Measurements from ENCODE around the gene MRPL4. TPM values are rescaled to one million over a fixed set of nuclear protein-coding genes. Genes with fewer than 3 reads are reported as not detected.

Gene MRPL4
- total RNA-seq, 1 experiment from 2014 or later, result 146 TPM

- CTCF ChIA-PET, result interaction anchor here (0.7 to 1.1 kb wide), 3 partner anchors 13 to 44 kb away, joined by 3 to 4 read pairs (median 4); no protein-coding TSS in a partner anchor
- no peaks in the 10 kb centered on the region for H3K79me2 ChIP-seq (ENCODE audit: insufficient read depth, low read length)
Measured at GRCh38 chr19:10206226-10206885, 45.7 kb upstream of the MRPL4 start.

GRCh38 chr19:10207026-10207425 is 45.0 kb upstream of the MRPL4 start:
- ChIA-PET RAD21 (ENCODE audit: low non-redundant PET in 1 of 2, low total read pairs in 2 of 2, uncharacterized antibody in 2 of 2, unreplicated experiment in 2 of 2) (interaction anchor here in 1 of 2 experiments (0.6 kb wide), 1 partner anchor 35 kb away, joined by 5 read pairs; no protein-coding TSS in a partner anchor), POLR2A (no interaction called here), CTCF (interaction anchor here (1.1 kb wide), 1 partner anchor 43 kb away, joined by 3 read pairs; no protein-coding TSS in a partner anchor)
- Histone ChIP-seq H3K9me2 (ENCODE audit: insufficient read depth) (no peaks in the 10 kb centered on the region), H3K79me2 (ENCODE audit: insufficient read depth, low read length) (no peaks in the 10 kb centered on the region), H3K27ac (ENCODE audit: low read depth, low read length) (peak overlapping the region; percentile 43; the same call in 1 of the 2 replicates), H3K9ac (ENCODE audit: low read length) (no peak overlapping the region), H3K9me3 (ENCODE audit: control insufficient read depth in 1 of 2, insufficient read depth in 1 of 2, low read depth in 1 of 2, low read length in 2 of 2) (peaks cover 0 to 9% of the 10 kb centered on the region in 2 experiments; a peak in 1 of 4 replicates), H3K4me2 (ENCODE audit: low read length) (no peak overlapping the region), H3K36me3 (ENCODE audit: control insufficient read depth in 1 of 2, insufficient read depth in 2 of 2, low read length in 2 of 2) (no peaks in the 10 kb centered on the region), H3K4me1 (ENCODE audit: control insufficient read depth in 1 of 2, insufficient read depth in 2 of 2, low read length in 2 of 2) (peaks cover 27 to 33% of the 10 kb centered on the region in 2 experiments), H4K20me1 (ENCODE audit: insufficient read depth) (no peaks in the 10 kb centered on the region), H3K4me3 (replicated peaks in 1 of 2; ENCODE audit: low read depth in 1 of 2, low read length in 2 of 2) (no peak overlapping the region), H3K27me3 (ENCODE audit: insufficient read depth, low read length) (no peaks in the 10 kb centered on the region), H2AFZ (ENCODE audit: low read depth, low read length, poor library complexity, severe bottlenecking) (no peak overlapping the region)
- ATAC-seq (no peak), DNase-seq (ENCODE audit: low read depth, low spot score) (no peak)
- intact Hi-C loops (cut with micrococcal nuclease), result no loop called here
- no TSS peak for BruUV-seq (replicated peaks)
- TF ChIP-seq ATF3 (IDR thresholded peaks at IDR 0.05), result no peak
- TF ChIP-seq CBX3 (IDR thresholded peaks at IDR 0.05; ENCODE audit: low read depth), result peak; percentile 65; the same call in 1 of the 2 replicates
- TF ChIP-seq RAD21 (IDR thresholded peaks at IDR 0.05; ENCODE audit: low read depth), result no peak
- no peak for TF ChIP-seq JUND (IDR thresholded peaks at IDR 0.05)
- TF ChIP-seq YY1 (IDR thresholded peaks at IDR 0.05; ENCODE audit: extremely low read depth, insufficient replicate concordance, low read depth, low read length), result peak; percentile 79
- no peak for TF ChIP-seq FOSL1 (IDR thresholded peaks at IDR 0.05; ENCODE audit: low read depth)

More at GRCh38 chr19:10206226-10206885, 45.7 kb upstream of the MRPL4 start:
- Histone ChIP-seq H3K4me2 (ENCODE audit: low read length) (peak overlapping the region; percentile 44), H4K20me1 (ENCODE audit: insufficient read depth) (no peaks in the 10 kb centered on the region), H3K9ac (ENCODE audit: low read length) (no peak overlapping the region; the same call in 1 of the 2 replicates), H2AFZ (ENCODE audit: low read depth, low read length, poor library complexity, severe bottlenecking) (peak overlapping the region; percentile 1), H3K9me3 (ENCODE audit: control insufficient read depth in 1 of 2, insufficient read depth in 1 of 2, low read depth in 1 of 2, low read length in 2 of 2) (peaks cover 0 to 9% of the 10 kb centered on the region in 2 experiments; a peak in 1 of 4 replicates), H3K9me2 (ENCODE audit: insufficient read depth) (no peaks in the 10 kb centered on the region), H3K4me3 (replicated peaks in 1 of 2; ENCODE audit: low read depth in 1 of 2, low read length in 2 of 2) (no peak overlapping the region), H3K27me3 (ENCODE audit: insufficient read depth, low read length) (no peaks in the 10 kb centered on the region), H3K27ac (ENCODE audit: low read depth, low read length) (peak overlapping the region; percentile 43; the same call in 1 of the 2 replicates), H3K4me1 (ENCODE audit: control insufficient read depth in 1 of 2, insufficient read depth in 2 of 2, low read length in 2 of 2) (peaks cover 27 to 33% of the 10 kb centered on the region in 2 experiments), H3K36me3 (ENCODE audit: control insufficient read depth in 1 of 2, insufficient read depth in 2 of 2, low read length in 2 of 2) (no peaks in the 10 kb centered on the region)
- ATAC-seq (peak; percentile 84), DNase-seq (ENCODE audit: low read depth, low spot score) (no peak)
- ChIA-PET RAD21 (ENCODE audit: low non-redundant PET in 1 of 2, low total read pairs in 2 of 2, uncharacterized antibody in 2 of 2, unreplicated experiment in 2 of 2) (interaction anchor here in 1 of 2 experiments (0.6 kb wide), 1 partner anchor 34 kb away, joined by 5 read pairs; no protein-coding TSS in a partner anchor), POLR2A (interaction anchor here (0.9 kb wide), 1 partner anchor 11 kb away, joined by 5 read pairs; the partner anchor contains the start of gene DNMT1)
- intact Hi-C loops (cut with micrococcal nuclease), result no loop called here
- TF ChIP-seq JUND (IDR thresholded peaks at IDR 0.05) (peak; percentile 57), YY1 (IDR thresholded peaks at IDR 0.05; ENCODE audit: extremely low read depth, insufficient replicate concordance, low read depth, low read length) (no peak), MAX (IDR thresholded peaks at IDR 0.05) (peak; percentile 98), CBX3 (IDR thresholded peaks at IDR 0.05; ENCODE audit: low read depth) (peak; percentile 96; the same call in 1 of the 2 replicates), POLR2AphosphoS5 (IDR thresholded peaks at IDR 0.05; ENCODE audit: low read depth, low read length) (peak; percentile 17; the same call in 1 of the 2 replicates)
- no TSS peak for BruUV-seq (replicated peaks)
